Retinal pigment epithelial cell (primary cell): ENCODE measurements around the gene TPM1.
A peak's percentile ranks its signal among the peaks of the same experiment; 100 is the strongest.

ENCODE experiments used
- DNase-seq: peaks from one replicate; pipeline ENCODE4 v3.0.0-alpha.2; 2010; ENCODE audit warnings: low read depth
- H3K4me3 ChIP-seq: 2 replicates; pipeline ENCODE4 v1.5.1; 2011; ENCODE audit warnings: mild to moderate bottlenecking, low read length, control low read depth, moderate library complexity
- CTCF ChIP-seq: conservative IDR thresholded peaks from 2 replicates; pipeline ENCODE4 v1.5.1; 2011; ENCODE audit warnings: low read depth, low read length, control low read depth, inconsistent platforms

TPM1 gene

GRCh38 chr15:62999178-62999577 lies 43.4 kb upstream of the TPM1 start:
- no peak for TF ChIP-seq CTCF
- DNase-seq = no peak
- no peak overlapping the region for H3K4me3 ChIP-seq

DNA sequence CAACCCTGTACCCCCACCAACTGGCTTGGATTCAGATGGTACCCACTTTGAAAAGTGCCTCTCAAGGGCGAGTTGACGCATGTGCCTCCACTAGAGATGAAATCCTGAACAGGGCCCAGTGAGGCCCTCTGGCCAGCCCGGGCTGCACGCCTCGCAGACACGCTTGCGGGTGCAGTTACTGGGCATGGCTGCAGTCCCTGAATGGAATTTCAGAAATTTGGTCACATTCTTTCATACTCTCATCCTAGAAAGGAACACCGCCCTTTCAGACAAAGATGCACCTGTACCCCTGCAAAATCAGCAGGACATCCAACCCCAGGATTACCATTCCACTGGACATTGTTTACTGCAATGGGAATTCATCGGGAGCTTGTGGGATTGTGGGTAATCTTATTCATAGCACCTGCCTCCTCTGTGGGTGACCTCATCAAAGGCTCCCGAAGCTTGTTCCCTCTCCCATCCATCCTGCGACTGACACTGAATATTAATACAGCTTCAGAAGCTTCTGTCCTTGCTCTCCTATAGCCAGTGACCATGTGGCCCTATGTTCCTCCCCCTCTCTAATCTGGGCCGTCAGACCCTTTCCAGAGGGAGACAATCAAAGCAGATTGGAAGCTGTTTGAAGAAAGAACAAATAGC lies 42.5 kb upstream of the TPM1 start:
- DNase-seq = no peak
- H3K4me3 ChIP-seq = no peak overlapping the region
- no peak for TF ChIP-seq CTCF

GRCh38 chr15:63000706-63001105 lies 41.8 kb upstream of the TPM1 start:
- no peak for DNase-seq
- no peak overlapping the region for H3K4me3 ChIP-seq
- no peak for TF ChIP-seq CTCF

DNA sequence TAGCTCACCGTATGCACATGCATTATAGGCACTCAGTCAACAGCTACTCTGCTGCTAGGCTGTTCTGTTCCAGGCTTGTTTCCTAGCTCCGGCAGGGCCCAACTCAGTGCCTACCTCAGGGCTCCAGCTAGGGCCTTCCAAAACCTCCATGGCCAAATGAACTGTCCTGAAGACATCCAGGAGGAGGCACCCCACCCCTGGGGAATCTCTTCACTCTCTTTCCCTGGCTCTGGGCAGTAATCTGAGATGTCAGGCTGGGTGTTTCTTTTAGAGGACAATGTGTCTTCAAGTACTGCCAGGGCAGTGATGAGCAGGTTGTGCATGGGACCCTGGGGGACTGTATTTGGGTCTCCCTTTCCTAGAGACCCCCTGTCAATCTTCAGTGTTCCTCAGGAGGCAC lies 38.3 kb upstream of the TPM1 start:
- no peak for TF ChIP-seq CTCF

DNA sequence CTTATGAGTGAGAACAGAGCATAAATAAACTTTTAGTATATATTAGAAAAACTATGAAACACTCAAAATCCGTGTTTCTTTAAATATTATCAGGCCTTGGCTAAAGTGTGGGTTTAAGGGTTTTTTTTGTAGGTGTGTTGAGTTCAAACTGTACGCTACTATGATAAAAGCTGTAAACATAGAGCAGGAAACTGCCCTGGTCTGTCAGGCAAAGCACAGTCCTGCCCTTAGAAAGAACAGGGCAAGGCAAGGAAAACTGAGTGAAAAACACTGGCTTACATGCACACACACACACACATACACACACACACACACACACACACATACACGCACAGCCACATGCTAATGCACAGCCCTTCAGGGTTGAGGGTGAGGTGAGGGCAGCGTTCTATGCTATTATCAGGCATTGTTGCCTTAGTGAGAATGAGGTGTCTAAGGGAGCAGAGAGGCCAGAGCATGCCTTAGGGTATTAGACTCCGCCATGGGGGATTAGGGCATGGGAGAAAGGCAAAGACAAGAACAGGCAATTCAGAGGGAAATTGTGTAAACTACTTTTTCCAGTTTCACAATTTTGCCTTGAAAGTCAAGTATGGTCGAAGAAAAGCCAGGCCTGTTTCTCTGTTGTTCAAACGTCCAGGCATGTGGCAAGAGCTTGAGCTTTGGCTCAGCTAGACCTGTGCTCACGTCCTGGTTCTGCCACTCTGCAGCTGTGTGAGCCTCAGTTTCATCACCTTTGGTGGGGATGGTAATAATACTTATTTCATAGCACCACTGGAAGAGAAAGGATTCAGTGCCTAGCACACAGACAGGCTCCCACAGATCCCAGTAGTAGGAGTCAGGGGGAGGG lies 36.3 kb upstream of the TPM1 start:
- peak; percentile 82 for DNase-seq
- no peak for TF ChIP-seq CTCF
- H3K4me3 ChIP-seq = no peak overlapping the region

More for the DNA sequence above, 38.3 kb upstream of the TPM1 start:
- H3K4me3 ChIP-seq = no peak overlapping the region
- DNase-seq = no peak

DNA sequence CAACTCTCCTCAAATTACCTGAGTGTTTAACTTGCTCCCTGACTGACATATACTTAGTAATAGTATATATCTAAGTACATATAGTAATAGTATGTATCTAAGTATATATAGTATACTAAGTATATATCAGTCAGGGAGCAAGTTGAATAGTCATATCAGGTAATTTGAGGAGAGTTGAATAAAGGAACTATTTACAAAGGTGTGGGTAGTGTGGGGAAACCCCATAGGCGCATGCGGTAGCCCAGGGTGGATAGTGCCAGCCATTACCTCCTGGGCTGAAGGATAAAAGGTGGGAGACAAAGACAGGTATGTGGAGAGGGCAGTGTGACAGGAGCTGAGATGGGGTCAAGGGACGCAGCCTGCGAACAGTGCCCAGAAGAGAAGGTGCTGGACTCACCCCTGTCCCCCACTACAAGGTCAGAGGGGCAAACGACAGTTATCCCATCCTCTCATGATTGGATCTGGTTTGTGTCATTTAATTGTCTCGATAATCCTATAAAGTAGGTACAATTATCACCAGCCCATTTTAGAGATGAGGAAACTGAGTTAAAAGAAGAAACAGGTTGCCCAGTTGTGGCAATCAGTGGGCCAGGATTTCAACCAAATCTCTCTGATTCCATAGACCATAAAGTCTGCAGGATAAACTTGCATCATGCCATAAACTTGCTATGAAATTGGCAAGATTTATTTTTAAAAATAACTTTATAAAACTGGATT lies 34.1 kb upstream of the TPM1 start:
- H3K4me3 ChIP-seq = no peak overlapping the region
- TF ChIP-seq CTCF = no peak
- DNase-seq = no peak
